Esophagus squamous epithelium (tissue), 5 donors: ENCODE results near the gene POU6F1. TPM values are rescaled to one million over a fixed set of nuclear protein-coding genes. Genes with fewer than 3 reads are reported as not detected.
"Not testable (repeated sequence)": the region's sequence is repeated elsewhere in the genome, so short reads cannot be mapped to it uniquely, and the experiment has no call there.

ENCODE experiments used
- DNase-seq: peaks from one replicate; lab custom pipeline; 2025; lab: John Stamatoyannopoulos, UW
- H3K27ac ChIP-seq, 4 donors: fragments of 200-600 bp; sonication (generic); one replicate each; pipeline ENCODE4 v1.5.1; 2016 to 2019; ENCODE audit warnings: mild to moderate bottlenecking in 1 of 4
- H3K27me3 ChIP-seq, 4 donors: fragments of 200-600 bp; sonication (generic); 1 replicate in 3 of 4; 2 replicates in 1 of 4; pipeline versions ENCODE4 v1.5.1 to v1.6.0; 2017 to 2021; ENCODE audit warnings: antibody characterized with exemption in 1 of 4
- H3K36me3 ChIP-seq, 3 donors: fragments of 200-600 bp; sonication (generic); one replicate each; pipeline ENCODE4 v1.5.1; 2016 to 2019
- H3K4me1 ChIP-seq, 3 donors: fragments of 200-600 bp; sonication (generic); one replicate each; pipeline ENCODE4 v1.5.1; 2017 to 2019
- H3K4me3 ChIP-seq, 4 donors: fragments of 200-600 bp; sonication (generic); 1 replicate in 3 of 4; 2 replicates in 1 of 4; pipeline ENCODE4 v1.5.1; 2016 to 2019; ENCODE audit warnings: mild to moderate bottlenecking in 2 of 4, moderate library complexity in 1 of 4
- H3K9me3 ChIP-seq, 3 donors: fragments of 200-600 bp; sonication (generic); one replicate each; pipeline ENCODE4 v1.5.1; 2016 to 2019
- CTCF ChIP-seq, 6 experiments: fragments of 450-650 bp in 4 of 6; fragments of 200-600 bp in 2 of 6; sonication (generic) in 2 of 6; IDR thresholded peaks; one replicate each; pipeline ENCODE4 v1.5.1; 2016 to 2019; ENCODE audit warnings: antibody characterized with exemption in 6 of 6, mild to moderate bottlenecking in 4 of 6, moderate library complexity in 4 of 6
- POLR2A ChIP-seq, 4 donors: fragments of 450-650 bp; IDR thresholded peaks; one replicate each; pipeline ENCODE4 v1.6.1; 2017; ENCODE audit warnings: antibody characterized with exemption in 4 of 4, mild to moderate bottlenecking in 4 of 4, moderate library complexity in 3 of 4
- WGBS, 2 donors: methylation state at CpG; one replicate each; pipeline ENCODE4 v1.1.5; 2018; 5-methylcytosine and 5-hydroxymethylcytosine counted together
- intact Hi-C: fragments of 100-400 bp; cut with DNase I; formaldehyde crosslinking; loops from one replicate; pipeline ENCODE4 v1.15.0; 2022
- total RNA-seq, 4 donors: library from RNA; depleted of rRNA; stranded (reverse); fragments of >200 nt; gene quantifications; one replicate each; pipeline ENCODE4 v1.1.0, GENCODE V29; 2016
- donor health status: DM: yes; HTN: yes; CAD: no.

The POU6F1 gene
- total RNA-seq = 1 to 10 TPM in 2 of 4 donors, under 1 TPM in 2; 0.42 to 5.9 (median 1.7) TPM

DNA sequence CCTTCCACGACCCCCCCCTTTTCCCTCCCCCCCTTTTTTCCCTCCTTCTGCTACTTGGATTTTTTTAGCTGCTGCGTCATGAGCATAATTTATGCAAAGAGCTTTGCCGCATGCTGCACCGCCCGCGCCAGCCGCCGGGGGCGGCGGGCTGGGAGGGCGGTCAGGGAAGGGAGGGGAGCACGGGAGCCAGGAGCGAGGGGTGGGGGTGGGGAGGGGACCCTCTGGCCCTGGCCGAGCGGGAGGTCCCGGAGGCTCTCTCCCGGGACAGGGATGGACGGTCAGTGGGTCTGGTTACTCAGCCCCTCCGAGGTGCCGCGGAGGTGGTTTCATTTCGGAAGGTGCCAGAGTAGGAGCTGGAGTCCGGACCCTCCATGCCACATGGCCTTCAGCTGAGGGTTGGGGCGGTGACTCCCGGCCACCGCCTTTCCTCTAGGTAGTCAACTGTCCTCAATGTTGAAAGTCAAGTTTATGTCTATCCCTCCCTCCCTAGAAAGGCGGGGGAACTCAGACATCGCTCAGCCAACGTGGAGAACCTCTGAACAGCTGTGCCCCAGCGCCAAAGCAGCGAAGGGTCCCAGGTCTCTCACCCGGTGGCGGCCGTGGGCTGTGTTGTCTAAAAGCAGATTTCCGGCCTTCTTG lies at the start of gene POU6F1:
Gene POU6F1, minus strand, starts transcription at position 95 of the 639 bp plus-strand sequence. CDS start 11,226 bp downstream, outside the sequence.
- no peak for DNase-seq
- TF ChIP-seq CTCF (IDR thresholded peaks at IDR 0.05) (peak; percentile 25 to 75 (median 62)), POLR2A (IDR thresholded peaks at IDR 0.05) (peak in 1 of 4 donors; percentile 35)
- Histone ChIP-seq H3K4me3 (peak within 1 kb of the TSS; percentile 74 to 98 (median 92)), H3K36me3 (no peaks in the 10 kb centered on the region), H3K27ac (peak within 1 kb of the TSS; percentile 91 to 98 (median 95)), H3K27me3 (no peaks in the 10 kb centered on the region), H3K9me3 (no peaks in the 10 kb centered on the region), H3K4me1 (peaks cover 8 to 30% (median 10%) of the 10 kb centered on the region in 3 donors)
- 0% methylated on average over 12 to 13 of the region's 35 CpGs for WGBS, 2 donors
- intact Hi-C loops = no loop called here

- DNase-seq = no peak
Observed at GRCh38 chr12:51265024-51265423, 47.2 kb upstream of the POU6F1 start.

DNA sequence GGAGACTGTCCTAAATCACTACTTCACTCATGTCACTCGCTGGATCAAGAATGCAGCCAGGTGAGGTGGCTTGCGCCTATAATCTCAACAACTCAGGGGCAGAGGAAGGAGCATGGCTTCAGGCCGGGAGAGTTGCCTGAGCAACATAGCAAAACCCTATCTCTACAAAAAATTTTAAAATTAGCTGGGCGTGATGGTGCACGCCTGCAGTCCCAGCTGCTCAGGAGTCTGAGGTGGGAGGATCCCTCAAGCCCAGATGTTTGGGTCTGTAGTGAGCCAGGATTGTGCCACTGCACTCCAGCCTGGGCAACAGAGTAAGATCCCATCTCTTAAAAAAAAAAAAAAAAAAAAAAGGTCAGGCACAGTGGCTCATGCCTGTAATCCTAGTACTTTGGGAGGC lies 46.4 kb upstream of the POU6F1 start:
- Histone ChIP-seq H3K4me1 (peaks cover 0 to 46% (median 4%) of the 10 kb centered on the region in 3 donors), H3K9me3 (no peaks in the 10 kb centered on the region), H3K4me3 (no peak overlapping the region), H3K36me3 (peaks cover 0 to 33% (median 0%) of the 10 kb centered on the region in 3 donors), H3K27me3 (no peaks in the 10 kb centered on the region), H3K27ac (no peak overlapping the region)
- whole genome bisulfite sequencing, 2 donors = 70 to 76% methylated on average over 3 to 4 of the region's 5 CpGs
- DNase-seq = no peak
- intact Hi-C loops = no loop called here
- TF ChIP-seq POLR2A (IDR thresholded peaks at IDR 0.05) = no peak
- no peak for TF ChIP-seq CTCF (IDR thresholded peaks at IDR 0.05)

More at GRCh38 chr12:51265024-51265423, 47.2 kb upstream of the POU6F1 start:
- no peak overlapping the region for H3K27ac ChIP-seq
- H3K4me1 ChIP-seq = peaks cover 0 to 52% (median 4%) of the 10 kb centered on the region in 3 donors
- H3K27me3 ChIP-seq = no peaks in the 10 kb centered on the region
- H3K4me3 ChIP-seq = no peak overlapping the region
- TF ChIP-seq CTCF (IDR thresholded peaks at IDR 0.05) (no peak), POLR2A (IDR thresholded peaks at IDR 0.05) (no peak)
- H3K36me3 ChIP-seq = peaks cover 0 to 28% (median 0%) of the 10 kb centered on the region in 3 donors
- intact Hi-C loops = loop anchor here (5.0 kb wide), 1 partner anchor 77 kb away; no protein-coding TSS in a partner anchor
- no peaks in the 10 kb centered on the region for H3K9me3 ChIP-seq

- no peak overlapping the region for H3K4me3 ChIP-seq
- no peaks in the 10 kb centered on the region for H3K27me3 ChIP-seq
- H3K4me1 ChIP-seq = peaks cover 0 to 36% (median 4%) of the 10 kb centered on the region in 3 donors
- WGBS, 2 donors = 94 to 98% methylated on average over 3 of the region's 3 CpGs
- H3K9me3 ChIP-seq = no peaks in the 10 kb centered on the region
- H3K36me3 ChIP-seq = peaks cover 0 to 35% (median 0%) of the 10 kb centered on the region in 3 donors
- no peak for DNase-seq
- no peak for TF ChIP-seq CTCF (IDR thresholded peaks at IDR 0.05)
- no peak for TF ChIP-seq POLR2A (IDR thresholded peaks at IDR 0.05)
- intact Hi-C loops = no loop called here
- H3K27ac ChIP-seq = peak overlapping the region in 2 of 4 donors; percentile 38 to 43
Observed at GRCh38 chr12:51263341-51263740, 45.5 kb upstream of the POU6F1 start.

DNA sequence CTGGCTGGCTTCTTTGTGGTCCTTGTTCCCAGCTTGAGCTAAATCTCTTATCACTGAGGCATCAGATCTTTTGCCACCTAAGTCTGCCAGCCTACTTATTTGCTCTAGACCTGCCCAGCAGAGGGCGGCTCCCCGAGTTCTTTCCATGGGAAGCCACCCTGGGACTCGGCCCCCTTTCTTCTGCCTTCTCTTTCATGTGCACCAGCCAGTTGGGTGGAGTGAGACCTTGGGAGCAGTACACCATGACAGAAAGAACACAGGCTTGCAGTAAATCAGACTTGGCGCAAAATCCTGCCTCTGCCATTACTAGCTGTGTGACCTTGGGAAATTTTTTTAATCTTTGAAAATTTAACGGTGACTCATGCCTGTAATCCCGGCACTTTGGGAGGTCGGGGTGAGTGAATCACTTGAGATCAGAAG lies 44.9 kb upstream of the POU6F1 start:
- Histone ChIP-seq H3K27ac (peak overlapping the region in 2 of 4 donors; percentile 38 to 43), H3K4me3 (no peak overlapping the region), H3K27me3 (no peaks in the 10 kb centered on the region), H3K4me1 (peaks cover 0 to 30% (median 4%) of the 10 kb centered on the region in 3 donors), H3K9me3 (no peaks in the 10 kb centered on the region), H3K36me3 (peaks cover 0 to 41% (median 0%) of the 10 kb centered on the region in 3 donors)
- intact Hi-C loops = no loop called here
- WGBS, 2 donors = 12 to 34% methylated on average over 7 of the region's 7 CpGs
- peak in 5 of 6 experiments; percentile 27 to 58 (median 53) for TF ChIP-seq CTCF (IDR thresholded peaks at IDR 0.05)
- TF ChIP-seq POLR2A (IDR thresholded peaks at IDR 0.05) = no peak
- DNase-seq = no peak

DNA sequence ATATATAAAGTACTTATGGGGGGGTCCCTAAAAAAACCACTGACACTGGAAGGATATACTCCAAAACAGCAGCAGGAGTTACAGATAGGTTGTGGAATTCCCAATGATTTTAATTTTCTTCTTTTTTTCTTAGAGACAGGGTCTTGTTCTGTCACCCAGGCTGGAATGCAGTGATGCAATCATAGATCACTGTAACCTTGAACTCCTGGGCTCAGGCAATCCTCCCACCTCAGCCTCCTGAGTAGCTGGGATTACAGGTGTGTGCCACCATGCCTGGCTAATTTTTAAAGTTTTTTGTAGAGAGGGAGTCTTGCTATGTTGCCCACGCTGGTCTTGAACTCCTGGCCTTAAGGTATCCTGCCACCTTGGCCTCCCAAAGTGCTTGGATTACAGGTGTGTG lies 41.7 kb upstream of the POU6F1 start:
- WGBS, 2 donors = 93 to 100% methylated on average over 1 of the region's 1 CpG
- peaks cover 0 to 57% (median 0%) of the 10 kb centered on the region in 3 donors for H3K36me3 ChIP-seq
- intact Hi-C loops, DNase-seq, H3K4me3 ChIP-seq, H3K9me3 ChIP-seq, H3K27me3 ChIP-seq, H3K27ac ChIP-seq: not testable (repeated sequence)
- H3K4me1 ChIP-seq = peaks cover 0 to 10% (median 4%) of the 10 kb centered on the region in 3 donors
